Hematopoietic multipotent progenitor cell treated with erythropoietin and hydrocortisone succinate and interleukin-3 and kit ligand, for 8 days (in vitro differentiated cells): ENCODE results near the gene FAM227A.

Experiments
- DNase-seq: peaks from one replicate; pipeline ENCODE4 v3.0.0-alpha.2; 2015

Gene FAM227A

GRCh38 chr22:38531251-38531938 lies 124.8 kb downstream of the FAM227A start:
- DNase-seq: no peak
